SU-DHL-6 (cell line): ENCODE results near the gene TNFRSF18.

ENCODE experiments used
- H2AFZ ChIP-seq: fragments of 200-600 bp; sonication (generic); 2 replicates; pipeline ENCODE4 v1.6.1; 2014; ENCODE audit warnings: low read depth, mild to moderate bottlenecking, moderate library complexity, mixed read lengths, antibody characterized with exemption, low read length; ENCODE audit not compliant: severe bottlenecking
- H3F3A ChIP-seq: fragments of 200-600 bp; shearing (Covaris generic); 2 replicates; pipeline ENCODE4 v1.6.0; 2016; ENCODE audit warnings: antibody characterized with exemption, mild to moderate bottlenecking; ENCODE audit not compliant: insufficient read depth
- H3K27ac ChIP-seq: fragments of 200-600 bp; sonication (generic); 2 replicates; pipeline ENCODE4 v1.5.1; 2016; ENCODE audit warnings: low read depth, mild to moderate bottlenecking, low read length, moderate library complexity, mixed read lengths
- H3K27me3 ChIP-seq: fragments of 200-600 bp; sonication (generic), shearing (Covaris generic); 2 replicates; pipeline ENCODE4 v1.6.0; 2014; ENCODE audit warnings: mild to moderate bottlenecking, low read length
- H3K36me3 ChIP-seq: fragments of 200-600 bp; sonication (generic); 2 replicates; pipeline ENCODE4 v1.6.1; 2014; ENCODE audit warnings: mild to moderate bottlenecking, low read length, mixed read lengths
- H3K4me2 ChIP-seq: fragments of 300-600, 200-600 bp; shearing (Covaris generic), sonication (generic); 2 replicates; pipeline ENCODE4 v1.6.0; 2014; ENCODE audit warnings: low read length, low read depth, mild to moderate bottlenecking; ENCODE audit not compliant: poor library complexity, severe bottlenecking
- H3K4me3 ChIP-seq: fragments of 200-600 bp; sonication (generic); 2 replicates; pipeline ENCODE4 v1.5.1; 2014; ENCODE audit warnings: antibody characterized with exemption, low read length, mild to moderate bottlenecking, mixed read lengths; ENCODE audit not compliant: insufficient read depth, poor library complexity, severe bottlenecking
- H3K79me2 ChIP-seq: fragments of 200-600 bp; sonication (generic); 2 replicates; pipeline ENCODE4 v1.6.1; 2014; ENCODE audit warnings: mild to moderate bottlenecking, low read length, moderate library complexity; ENCODE audit not compliant: insufficient read depth
- H3K9ac ChIP-seq: fragments of 200-600 bp; sonication (generic); 2 replicates; pipeline ENCODE4 v1.7.0; 2014; ENCODE audit warnings: mild to moderate bottlenecking, low read length
- H3K9me2 ChIP-seq: fragments of 200-600 bp; sonication (generic); replicated peaks from 2 replicates; pipeline ENCODE4 v1.6.1; 2014; ENCODE audit warnings: low read length; ENCODE audit not compliant: insufficient read depth
- H3K9me3 ChIP-seq: fragments of 200-600 bp; sonication (generic); 2 replicates; pipeline ENCODE4 v1.6.1; 2014; ENCODE audit warnings: low read length, mixed read lengths; ENCODE audit not compliant: insufficient read depth
- H4K20me1 ChIP-seq: fragments of 200-600 bp; sonication (generic); 2 replicates; pipeline ENCODE4 v1.6.1; 2014; ENCODE audit warnings: low read depth, mild to moderate bottlenecking, antibody characterized with exemption, low read length, moderate library complexity, mixed read lengths
- EZH2phosphoT487 ChIP-seq: fragments of 200-600 bp; sonication (generic), shearing (Covaris generic); conservative IDR thresholded peaks from 2 replicates; pipeline ENCODE4 v1.6.1; 2018; ENCODE audit warnings: mild to moderate bottlenecking, antibody characterized with exemption, low read length, moderate library complexity, mixed read lengths
- TF ChIP-seq, protein P1 (sequence below): fragments of 200-600 bp; sonication (generic); IDR thresholded peaks from one replicate; pipeline ENCODE4 v1.5.1; 2017; ENCODE audit warnings: antibody characterized with exemption, mild to moderate bottlenecking, low read length, moderate library complexity; ENCODE audit not compliant: insufficient read depth, poor library complexity, severe bottlenecking

TNFRSF18 gene

GRCh38 chr1:1167398-1167821 lies 39.0 kb downstream of the TNFRSF18 start:
- no peak overlapping the region for H2AFZ ChIP-seq
- H4K20me1 ChIP-seq: no peaks in the 10 kb centered on the region
- no peaks in the 10 kb centered on the region for H3K27me3 ChIP-seq
- no peak overlapping the region for H3K4me3 ChIP-seq
- no peak overlapping the region for H3K9ac ChIP-seq
- TF ChIP-seq, protein P1, sequence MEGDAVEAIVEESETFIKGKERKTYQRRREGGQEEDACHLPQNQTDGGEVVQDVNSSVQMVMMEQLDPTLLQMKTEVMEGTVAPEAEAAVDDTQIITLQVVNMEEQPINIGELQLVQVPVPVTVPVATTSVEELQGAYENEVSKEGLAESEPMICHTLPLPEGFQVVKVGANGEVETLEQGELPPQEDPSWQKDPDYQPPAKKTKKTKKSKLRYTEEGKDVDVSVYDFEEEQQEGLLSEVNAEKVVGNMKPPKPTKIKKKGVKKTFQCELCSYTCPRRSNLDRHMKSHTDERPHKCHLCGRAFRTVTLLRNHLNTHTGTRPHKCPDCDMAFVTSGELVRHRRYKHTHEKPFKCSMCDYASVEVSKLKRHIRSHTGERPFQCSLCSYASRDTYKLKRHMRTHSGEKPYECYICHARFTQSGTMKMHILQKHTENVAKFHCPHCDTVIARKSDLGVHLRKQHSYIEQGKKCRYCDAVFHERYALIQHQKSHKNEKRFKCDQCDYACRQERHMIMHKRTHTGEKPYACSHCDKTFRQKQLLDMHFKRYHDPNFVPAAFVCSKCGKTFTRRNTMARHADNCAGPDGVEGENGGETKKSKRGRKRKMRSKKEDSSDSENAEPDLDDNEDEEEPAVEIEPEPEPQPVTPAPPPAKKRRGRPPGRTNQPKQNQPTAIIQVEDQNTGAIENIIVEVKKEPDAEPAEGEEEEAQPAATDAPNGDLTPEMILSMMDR: no peak
- no peak overlapping the region for H3K27ac ChIP-seq
- no peak overlapping the region for H3K4me2 ChIP-seq
- no peaks in the 10 kb centered on the region for H3F3A ChIP-seq
- no peaks in the 10 kb centered on the region for H3K9me3 ChIP-seq
- no peaks in the 10 kb centered on the region for H3K79me2 ChIP-seq
- no peaks in the 10 kb centered on the region for H3K36me3 ChIP-seq
- H3K9me2 ChIP-seq: no peaks in the 10 kb centered on the region

GRCh38 chr1:1166642-1167397 lies 39.6 kb downstream of the TNFRSF18 start:
- H3K27ac ChIP-seq: no peak overlapping the region
- H3K9me3 ChIP-seq: no peaks in the 10 kb centered on the region
- no peaks in the 10 kb centered on the region for H3F3A ChIP-seq
- H3K9me2 ChIP-seq: no peaks in the 10 kb centered on the region
- no peaks in the 10 kb centered on the region for H3K27me3 ChIP-seq
- H3K79me2 ChIP-seq: no peaks in the 10 kb centered on the region
- no peak overlapping the region for H2AFZ ChIP-seq
- no peaks in the 10 kb centered on the region for H4K20me1 ChIP-seq
- no peaks in the 10 kb centered on the region for H3K36me3 ChIP-seq
- H3K4me3 ChIP-seq: no peak overlapping the region
- TF ChIP-seq, protein P1: no peak
- TF ChIP-seq EZH2phosphoT487: no peak
- no peak overlapping the region for H3K9ac ChIP-seq
- no peak overlapping the region for H3K4me2 ChIP-seq

DNA sequence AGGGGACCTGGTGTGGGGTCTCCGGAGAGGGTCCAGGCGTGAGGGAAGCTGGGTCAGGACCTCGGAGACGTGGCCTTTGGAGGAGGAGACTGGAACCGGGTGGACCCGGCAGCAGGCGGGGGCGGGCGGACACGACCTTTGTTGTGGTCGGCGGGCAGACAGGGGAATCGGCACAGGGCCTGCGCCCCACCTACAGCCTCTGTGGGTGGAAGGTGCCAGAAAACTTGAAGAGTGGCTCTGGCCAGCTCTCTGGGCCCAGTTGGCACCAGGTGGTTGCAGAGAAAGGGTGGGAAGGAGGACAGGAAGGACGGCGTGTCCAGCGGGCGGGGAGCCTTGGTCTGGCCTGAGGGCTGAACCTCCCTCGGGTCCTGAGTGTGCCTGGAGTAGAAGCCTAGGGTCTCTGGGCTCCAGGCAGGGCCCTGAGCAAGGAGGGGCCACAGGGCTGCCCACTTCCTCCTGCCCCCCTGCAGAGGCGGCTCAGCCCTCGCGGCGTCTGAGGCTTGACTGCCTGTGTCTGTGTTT lies 40.4 kb downstream of the TNFRSF18 start:
- H3K4me2 ChIP-seq: no peak overlapping the region
- H3K27me3 ChIP-seq: no peaks in the 10 kb centered on the region
- no peak overlapping the region for H2AFZ ChIP-seq
- no peak overlapping the region for H3K27ac ChIP-seq
- H3K36me3 ChIP-seq: no peaks in the 10 kb centered on the region
- H3K79me2 ChIP-seq: no peaks in the 10 kb centered on the region
- no peak overlapping the region for H3K4me3 ChIP-seq
- no peaks in the 10 kb centered on the region for H3K9me2 ChIP-seq
- no peaks in the 10 kb centered on the region for H3K9me3 ChIP-seq
- no peaks in the 10 kb centered on the region for H4K20me1 ChIP-seq
- TF ChIP-seq, protein P1: no peak
- TF ChIP-seq EZH2phosphoT487: no peak
- no peaks in the 10 kb centered on the region for H3F3A ChIP-seq
- H3K9ac ChIP-seq: no peak overlapping the region
